WTC11 (cell line): Measurements from ENCODE around the gene EEFSEC. TPM values are rescaled to one million over a fixed set of nuclear protein-coding genes. Genes with fewer than 3 reads are reported as not detected.

Source experiments
- ATAC-seq: fragments of 200-7000 bp; cut with Tn5 transposase; 2 replicates; pipeline ENCODE4 v1.10.0; 2021; ENCODE audit warnings: mild to moderate bottlenecking, moderate library complexity
- CTCF ChIA-PET: fragments of 300-600 bp; sonication (Branson Sonifier 250); formaldehyde crosslinking; loops from one replicate; lab custom pipeline; 2021; ENCODE audit warnings: antibody characterized with exemption; lab: Charles Lee
- POLR2A ChIA-PET: fragments of 350-600 bp; sonication (Branson Sonifier 250); formaldehyde crosslinking; loops from one replicate; lab custom pipeline; 2021; ENCODE audit warnings: antibody characterized with exemption; lab: Charles Lee
- DNase-seq: peaks from one replicate; pipeline ENCODE4 v3.0.0; 2021; ENCODE audit warnings: low spot score
- H3K27ac Mint-ChIP-seq: 2 replicates; pipeline ENCODE4 v1.8.0; 2021; ENCODE audit warnings: mixed read lengths
- H3K27me3 Mint-ChIP-seq: 2 replicates; pipeline ENCODE4 v1.8.0; 2021; ENCODE audit warnings: low read depth, mild to moderate bottlenecking, moderate library complexity, mixed read lengths
- H3K36me3 Mint-ChIP-seq: 2 replicates; pipeline ENCODE4 v1.8.0; 2021; ENCODE audit warnings: mixed read lengths
- H3K4me1 Mint-ChIP-seq: 2 replicates; pipeline ENCODE4 v1.8.0; 2022; ENCODE audit warnings: mixed read lengths
- H3K4me3 Mint-ChIP-seq: 2 replicates; pipeline ENCODE4 v1.8.0; 2021; ENCODE audit warnings: mild to moderate bottlenecking, moderate library complexity, mixed read lengths
- H3K9me3 Mint-ChIP-seq: 2 replicates; pipeline ENCODE4 v1.8.0; 2021; ENCODE audit warnings: mixed read lengths
- ZBTB21 ChIP-seq: sonication (generic); formaldehyde crosslinking; IDR thresholded peaks from 2 replicates; pipeline ENCODE4 v1.8.1; 2023; ENCODE audit warnings: mild to moderate bottlenecking, missing genetic modification reagents, borderline replicate concordance
- total RNA-seq: library from RNA; stranded (reverse); gene quantifications from 3 replicates; pipeline ENCODE4 v1.2.3, GENCODE V29; 2021
- TF ChIP-seq, protein P1 (sequence below): sonication (generic); formaldehyde crosslinking; IDR thresholded peaks from 2 replicates; pipeline ENCODE4 v1.8.0; 2022; ENCODE audit warnings: mild to moderate bottlenecking, missing genetic modification reagents
- TF ChIP-seq, protein P2 (sequence below): fragments of 200-600 bp; IDR thresholded peaks from 2 replicates; pipeline ENCODE4 v1.8.0; 2022; ENCODE audit warnings: antibody characterized with exemption
- TF ChIP-seq, protein P3 (sequence below): sonication (generic); formaldehyde crosslinking; IDR thresholded peaks from 2 replicates; pipeline ENCODE4 v1.8.0; 2022; ENCODE audit warnings: mild to moderate bottlenecking, missing genetic modification reagents
- TF ChIP-seq, protein P4 (sequence below): sonication (generic); formaldehyde crosslinking; IDR thresholded peaks from 2 replicates; pipeline ENCODE4 v1.8.1; 2022; ENCODE audit warnings: low read depth, missing genetic modification reagents, borderline replicate concordance
- TF ChIP-seq, protein P5 (sequence below): sonication (generic); formaldehyde crosslinking; IDR thresholded peaks from 2 replicates; pipeline ENCODE4 v1.8.1; 2023; ENCODE audit warnings: mild to moderate bottlenecking, missing genetic modification reagents, borderline replicate concordance
- TF ChIP-seq, protein P6 (sequence below): sonication (generic); formaldehyde crosslinking; IDR thresholded peaks from 2 replicates; pipeline ENCODE4 v1.8.0; 2022; ENCODE audit warnings: mild to moderate bottlenecking, missing genetic modification reagents
- TF ChIP-seq, protein P7 (sequence below): sonication (generic); formaldehyde crosslinking; IDR thresholded peaks from 2 replicates; pipeline ENCODE4 v1.8.1; 2022; ENCODE audit warnings: missing genetic modification reagents, borderline replicate concordance
- TF ChIP-seq, protein P8 (sequence below): fragments of 250-450 bp; sonication (Bioruptor Pico); conservative IDR thresholded peaks from 2 replicates; pipeline ENCODE4 v1.9.0; 2021; ENCODE audit warnings: mild to moderate bottlenecking
- TF ChIP-seq, protein P9 (sequence below): sonication (generic); formaldehyde crosslinking; conservative IDR thresholded peaks from 2 replicates; pipeline ENCODE4 v1.8.1; 2023; ENCODE audit warnings: mild to moderate bottlenecking, low read depth, missing genetic modification reagents, moderate library complexity
- TF ChIP-seq, protein P10 (sequence below): fragments of 250-450 bp; sonication (Bioruptor Pico); IDR thresholded peaks from 2 replicates; pipeline ENCODE4 v1.9.0; 2021; ENCODE audit warnings: mild to moderate bottlenecking, borderline replicate concordance

The EEFSEC gene
- total RNA-seq, 1 experiment from 2014 or later = 13.7 TPM

DNA sequence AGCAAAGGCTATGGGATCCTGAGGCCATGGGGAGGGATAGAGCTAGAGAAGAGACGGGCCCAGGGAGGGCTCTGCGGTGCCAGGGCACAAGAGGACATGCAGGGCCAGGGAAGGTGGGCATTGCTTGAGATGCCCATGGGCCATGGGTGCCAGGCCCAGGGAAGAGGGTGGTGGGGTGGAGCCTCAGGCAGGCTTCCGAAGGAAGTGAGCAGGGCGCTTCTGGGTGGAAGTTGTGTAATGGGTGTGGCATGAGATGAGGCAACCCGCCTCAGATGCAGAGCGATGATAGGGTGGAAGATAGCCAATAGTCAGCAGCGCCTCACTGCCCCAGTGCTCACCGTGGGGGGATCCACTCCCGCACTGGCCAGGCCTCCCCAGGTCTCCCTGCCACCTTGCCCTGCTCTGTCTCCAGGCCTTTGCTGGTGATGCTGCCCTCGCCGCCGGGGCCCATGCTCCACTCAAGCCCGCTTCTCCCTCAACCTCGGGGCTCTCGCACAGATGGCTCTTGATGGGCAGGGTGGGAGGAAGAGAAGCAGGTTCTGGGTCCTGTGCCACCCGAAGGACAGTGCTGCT lies 262.0 kb downstream of the EEFSEC start:
- ChIA-PET CTCF (interaction anchor here (1.2 kb wide), 1 partner anchor 82 kb away, joined by 4 read pairs; no protein-coding TSS in a partner anchor), POLR2A (no interaction called here)
- Mint-ChIP-seq H3K9me3 (peaks cover 5% of the 10 kb centered on the region), H3K4me3 (no peak overlapping the region), H3K27ac (no peak overlapping the region), H3K27me3 (peaks cover 4% of the 10 kb centered on the region; the same call in 1 of the 2 replicates), H3K36me3 (no peaks in the 10 kb centered on the region), H3K4me1 (peaks cover 23% of the 10 kb centered on the region)
- ATAC-seq (no peak), DNase-seq (no peak)
- TF ChIP-seq, protein P1, sequence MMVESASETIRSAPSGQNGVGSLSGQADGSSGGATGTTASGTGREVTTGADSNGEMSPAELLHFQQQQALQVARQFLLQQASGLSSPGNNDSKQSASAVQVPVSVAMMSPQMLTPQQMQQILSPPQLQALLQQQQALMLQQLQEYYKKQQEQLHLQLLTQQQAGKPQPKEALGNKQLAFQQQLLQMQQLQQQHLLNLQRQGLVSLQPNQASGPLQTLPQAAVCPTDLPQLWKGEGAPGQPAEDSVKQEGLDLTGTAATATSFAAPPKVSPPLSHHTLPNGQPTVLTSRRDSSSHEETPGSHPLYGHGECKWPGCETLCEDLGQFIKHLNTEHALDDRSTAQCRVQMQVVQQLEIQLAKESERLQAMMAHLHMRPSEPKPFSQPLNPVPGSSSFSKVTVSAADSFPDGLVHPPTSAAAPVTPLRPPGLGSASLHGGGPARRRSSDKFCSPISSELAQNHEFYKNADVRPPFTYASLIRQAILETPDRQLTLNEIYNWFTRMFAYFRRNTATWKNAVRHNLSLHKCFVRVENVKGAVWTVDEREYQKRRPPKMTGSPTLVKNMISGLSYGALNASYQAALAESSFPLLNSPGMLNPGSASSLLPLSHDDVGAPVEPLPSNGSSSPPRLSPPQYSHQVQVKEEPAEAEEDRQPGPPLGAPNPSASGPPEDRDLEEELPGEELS (CRISPR knock-in tag) = no peak
- TF ChIP-seq, protein P2, sequence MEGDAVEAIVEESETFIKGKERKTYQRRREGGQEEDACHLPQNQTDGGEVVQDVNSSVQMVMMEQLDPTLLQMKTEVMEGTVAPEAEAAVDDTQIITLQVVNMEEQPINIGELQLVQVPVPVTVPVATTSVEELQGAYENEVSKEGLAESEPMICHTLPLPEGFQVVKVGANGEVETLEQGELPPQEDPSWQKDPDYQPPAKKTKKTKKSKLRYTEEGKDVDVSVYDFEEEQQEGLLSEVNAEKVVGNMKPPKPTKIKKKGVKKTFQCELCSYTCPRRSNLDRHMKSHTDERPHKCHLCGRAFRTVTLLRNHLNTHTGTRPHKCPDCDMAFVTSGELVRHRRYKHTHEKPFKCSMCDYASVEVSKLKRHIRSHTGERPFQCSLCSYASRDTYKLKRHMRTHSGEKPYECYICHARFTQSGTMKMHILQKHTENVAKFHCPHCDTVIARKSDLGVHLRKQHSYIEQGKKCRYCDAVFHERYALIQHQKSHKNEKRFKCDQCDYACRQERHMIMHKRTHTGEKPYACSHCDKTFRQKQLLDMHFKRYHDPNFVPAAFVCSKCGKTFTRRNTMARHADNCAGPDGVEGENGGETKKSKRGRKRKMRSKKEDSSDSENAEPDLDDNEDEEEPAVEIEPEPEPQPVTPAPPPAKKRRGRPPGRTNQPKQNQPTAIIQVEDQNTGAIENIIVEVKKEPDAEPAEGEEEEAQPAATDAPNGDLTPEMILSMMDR = no peak
- TF ChIP-seq, protein P3, sequence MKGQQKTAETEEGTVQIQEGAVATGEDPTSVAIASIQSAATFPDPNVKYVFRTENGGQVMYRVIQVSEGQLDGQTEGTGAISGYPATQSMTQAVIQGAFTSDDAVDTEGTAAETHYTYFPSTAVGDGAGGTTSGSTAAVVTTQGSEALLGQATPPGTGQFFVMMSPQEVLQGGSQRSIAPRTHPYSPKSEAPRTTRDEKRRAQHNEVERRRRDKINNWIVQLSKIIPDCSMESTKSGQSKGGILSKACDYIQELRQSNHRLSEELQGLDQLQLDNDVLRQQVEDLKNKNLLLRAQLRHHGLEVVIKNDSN (CRISPR knock-in tag) = no peak
- TF ChIP-seq, protein P4, sequence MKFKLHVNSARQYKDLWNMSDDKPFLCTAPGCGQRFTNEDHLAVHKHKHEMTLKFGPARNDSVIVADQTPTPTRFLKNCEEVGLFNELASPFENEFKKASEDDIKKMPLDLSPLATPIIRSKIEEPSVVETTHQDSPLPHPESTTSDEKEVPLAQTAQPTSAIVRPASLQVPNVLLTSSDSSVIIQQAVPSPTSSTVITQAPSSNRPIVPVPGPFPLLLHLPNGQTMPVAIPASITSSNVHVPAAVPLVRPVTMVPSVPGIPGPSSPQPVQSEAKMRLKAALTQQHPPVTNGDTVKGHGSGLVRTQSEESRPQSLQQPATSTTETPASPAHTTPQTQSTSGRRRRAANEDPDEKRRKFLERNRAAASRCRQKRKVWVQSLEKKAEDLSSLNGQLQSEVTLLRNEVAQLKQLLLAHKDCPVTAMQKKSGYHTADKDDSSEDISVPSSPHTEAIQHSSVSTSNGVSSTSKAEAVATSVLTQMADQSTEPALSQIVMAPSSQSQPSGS (CRISPR knock-in tag) = no peak
- TF ChIP-seq, protein P5, sequence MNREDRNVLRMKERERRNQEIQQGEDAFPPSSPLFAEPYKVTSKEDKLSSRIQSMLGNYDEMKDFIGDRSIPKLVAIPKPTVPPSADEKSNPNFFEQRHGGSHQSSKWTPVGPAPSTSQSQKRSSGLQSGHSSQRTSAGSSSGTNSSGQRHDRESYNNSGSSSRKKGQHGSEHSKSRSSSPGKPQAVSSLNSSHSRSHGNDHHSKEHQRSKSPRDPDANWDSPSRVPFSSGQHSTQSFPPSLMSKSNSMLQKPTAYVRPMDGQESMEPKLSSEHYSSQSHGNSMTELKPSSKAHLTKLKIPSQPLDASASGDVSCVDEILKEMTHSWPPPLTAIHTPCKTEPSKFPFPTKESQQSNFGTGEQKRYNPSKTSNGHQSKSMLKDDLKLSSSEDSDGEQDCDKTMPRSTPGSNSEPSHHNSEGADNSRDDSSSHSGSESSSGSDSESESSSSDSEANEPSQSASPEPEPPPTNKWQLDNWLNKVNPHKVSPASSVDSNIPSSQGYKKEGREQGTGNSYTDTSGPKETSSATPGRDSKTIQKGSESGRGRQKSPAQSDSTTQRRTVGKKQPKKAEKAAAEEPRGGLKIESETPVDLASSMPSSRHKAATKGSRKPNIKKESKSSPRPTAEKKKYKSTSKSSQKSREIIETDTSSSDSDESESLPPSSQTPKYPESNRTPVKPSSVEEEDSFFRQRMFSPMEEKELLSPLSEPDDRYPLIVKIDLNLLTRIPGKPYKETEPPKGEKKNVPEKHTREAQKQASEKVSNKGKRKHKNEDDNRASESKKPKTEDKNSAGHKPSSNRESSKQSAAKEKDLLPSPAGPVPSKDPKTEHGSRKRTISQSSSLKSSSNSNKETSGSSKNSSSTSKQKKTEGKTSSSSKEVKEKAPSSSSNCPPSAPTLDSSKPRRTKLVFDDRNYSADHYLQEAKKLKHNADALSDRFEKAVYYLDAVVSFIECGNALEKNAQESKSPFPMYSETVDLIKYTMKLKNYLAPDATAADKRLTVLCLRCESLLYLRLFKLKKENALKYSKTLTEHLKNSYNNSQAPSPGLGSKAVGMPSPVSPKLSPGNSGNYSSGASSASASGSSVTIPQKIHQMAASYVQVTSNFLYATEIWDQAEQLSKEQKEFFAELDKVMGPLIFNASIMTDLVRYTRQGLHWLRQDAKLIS = no peak
- TF ChIP-seq, protein P6, sequence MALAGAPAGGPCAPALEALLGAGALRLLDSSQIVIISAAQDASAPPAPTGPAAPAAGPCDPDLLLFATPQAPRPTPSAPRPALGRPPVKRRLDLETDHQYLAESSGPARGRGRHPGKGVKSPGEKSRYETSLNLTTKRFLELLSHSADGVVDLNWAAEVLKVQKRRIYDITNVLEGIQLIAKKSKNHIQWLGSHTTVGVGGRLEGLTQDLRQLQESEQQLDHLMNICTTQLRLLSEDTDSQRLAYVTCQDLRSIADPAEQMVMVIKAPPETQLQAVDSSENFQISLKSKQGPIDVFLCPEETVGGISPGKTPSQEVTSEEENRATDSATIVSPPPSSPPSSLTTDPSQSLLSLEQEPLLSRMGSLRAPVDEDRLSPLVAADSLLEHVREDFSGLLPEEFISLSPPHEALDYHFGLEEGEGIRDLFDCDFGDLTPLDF (CRISPR knock-in tag) = no peak
- TF ChIP-seq, protein P7, sequence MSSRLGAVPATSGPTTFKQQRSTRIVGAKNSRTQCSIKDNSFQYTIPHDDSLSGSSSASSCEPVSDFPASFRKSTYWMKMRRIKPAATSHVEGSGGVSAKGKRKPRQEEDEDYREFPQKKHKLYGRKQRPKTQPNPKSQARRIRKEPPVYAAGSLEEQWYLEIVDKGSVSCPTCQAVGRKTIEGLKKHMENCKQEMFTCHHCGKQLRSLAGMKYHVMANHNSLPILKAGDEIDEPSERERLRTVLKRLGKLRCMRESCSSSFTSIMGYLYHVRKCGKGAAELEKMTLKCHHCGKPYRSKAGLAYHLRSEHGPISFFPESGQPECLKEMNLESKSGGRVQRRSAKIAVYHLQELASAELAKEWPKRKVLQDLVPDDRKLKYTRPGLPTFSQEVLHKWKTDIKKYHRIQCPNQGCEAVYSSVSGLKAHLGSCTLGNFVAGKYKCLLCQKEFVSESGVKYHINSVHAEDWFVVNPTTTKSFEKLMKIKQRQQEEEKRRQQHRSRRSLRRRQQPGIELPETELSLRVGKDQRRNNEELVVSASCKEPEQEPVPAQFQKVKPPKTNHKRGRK (CRISPR knock-in tag) = no peak
- TF ChIP-seq ZBTB21 (CRISPR knock-in tag) = no peak
- TF ChIP-seq, protein P8, sequence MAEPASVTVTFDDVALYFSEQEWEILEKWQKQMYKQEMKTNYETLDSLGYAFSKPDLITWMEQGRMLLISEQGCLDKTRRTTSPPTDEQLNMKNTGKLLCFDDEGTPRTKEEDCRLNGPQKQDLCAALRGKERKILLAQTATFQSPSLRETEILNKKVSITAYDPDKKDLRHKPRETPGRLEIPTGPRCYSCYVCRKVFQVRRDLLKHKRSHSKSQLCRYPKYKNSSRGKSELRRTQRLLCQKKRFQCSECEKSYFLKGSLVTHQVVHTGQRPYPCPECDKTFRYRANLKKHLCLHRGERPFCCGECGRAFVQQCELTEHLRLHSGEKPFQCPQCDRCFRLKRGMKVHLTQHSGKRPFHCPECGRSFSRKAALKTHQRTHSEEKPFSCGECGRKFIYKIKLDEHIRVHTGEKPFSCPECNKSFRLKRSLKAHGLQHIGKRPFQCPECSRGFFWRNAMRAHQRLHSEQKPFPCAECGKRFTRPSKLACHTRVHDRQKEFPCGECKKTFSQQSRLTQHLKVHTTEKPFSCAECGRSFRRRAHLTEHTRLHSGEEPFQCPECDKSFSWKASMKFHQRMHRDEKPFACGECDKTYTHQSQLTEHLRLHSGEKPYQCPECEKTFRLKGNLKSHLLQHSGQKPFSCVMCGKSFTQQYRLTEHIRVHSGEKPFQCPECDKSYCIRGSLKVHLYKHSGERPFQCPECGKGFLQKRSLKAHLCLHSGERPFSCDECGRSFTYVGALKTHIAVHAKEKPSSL (CRISPR knock-in tag) = no peak
- TF ChIP-seq, protein P9, sequence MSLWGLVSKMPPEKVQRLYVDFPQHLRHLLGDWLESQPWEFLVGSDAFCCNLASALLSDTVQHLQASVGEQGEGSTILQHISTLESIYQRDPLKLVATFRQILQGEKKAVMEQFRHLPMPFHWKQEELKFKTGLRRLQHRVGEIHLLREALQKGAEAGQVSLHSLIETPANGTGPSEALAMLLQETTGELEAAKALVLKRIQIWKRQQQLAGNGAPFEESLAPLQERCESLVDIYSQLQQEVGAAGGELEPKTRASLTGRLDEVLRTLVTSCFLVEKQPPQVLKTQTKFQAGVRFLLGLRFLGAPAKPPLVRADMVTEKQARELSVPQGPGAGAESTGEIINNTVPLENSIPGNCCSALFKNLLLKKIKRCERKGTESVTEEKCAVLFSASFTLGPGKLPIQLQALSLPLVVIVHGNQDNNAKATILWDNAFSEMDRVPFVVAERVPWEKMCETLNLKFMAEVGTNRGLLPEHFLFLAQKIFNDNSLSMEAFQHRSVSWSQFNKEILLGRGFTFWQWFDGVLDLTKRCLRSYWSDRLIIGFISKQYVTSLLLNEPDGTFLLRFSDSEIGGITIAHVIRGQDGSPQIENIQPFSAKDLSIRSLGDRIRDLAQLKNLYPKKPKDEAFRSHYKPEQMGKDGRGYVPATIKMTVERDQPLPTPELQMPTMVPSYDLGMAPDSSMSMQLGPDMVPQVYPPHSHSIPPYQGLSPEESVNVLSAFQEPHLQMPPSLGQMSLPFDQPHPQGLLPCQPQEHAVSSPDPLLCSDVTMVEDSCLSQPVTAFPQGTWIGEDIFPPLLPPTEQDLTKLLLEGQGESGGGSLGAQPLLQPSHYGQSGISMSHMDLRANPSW = no peak
- TF ChIP-seq, protein P10, sequence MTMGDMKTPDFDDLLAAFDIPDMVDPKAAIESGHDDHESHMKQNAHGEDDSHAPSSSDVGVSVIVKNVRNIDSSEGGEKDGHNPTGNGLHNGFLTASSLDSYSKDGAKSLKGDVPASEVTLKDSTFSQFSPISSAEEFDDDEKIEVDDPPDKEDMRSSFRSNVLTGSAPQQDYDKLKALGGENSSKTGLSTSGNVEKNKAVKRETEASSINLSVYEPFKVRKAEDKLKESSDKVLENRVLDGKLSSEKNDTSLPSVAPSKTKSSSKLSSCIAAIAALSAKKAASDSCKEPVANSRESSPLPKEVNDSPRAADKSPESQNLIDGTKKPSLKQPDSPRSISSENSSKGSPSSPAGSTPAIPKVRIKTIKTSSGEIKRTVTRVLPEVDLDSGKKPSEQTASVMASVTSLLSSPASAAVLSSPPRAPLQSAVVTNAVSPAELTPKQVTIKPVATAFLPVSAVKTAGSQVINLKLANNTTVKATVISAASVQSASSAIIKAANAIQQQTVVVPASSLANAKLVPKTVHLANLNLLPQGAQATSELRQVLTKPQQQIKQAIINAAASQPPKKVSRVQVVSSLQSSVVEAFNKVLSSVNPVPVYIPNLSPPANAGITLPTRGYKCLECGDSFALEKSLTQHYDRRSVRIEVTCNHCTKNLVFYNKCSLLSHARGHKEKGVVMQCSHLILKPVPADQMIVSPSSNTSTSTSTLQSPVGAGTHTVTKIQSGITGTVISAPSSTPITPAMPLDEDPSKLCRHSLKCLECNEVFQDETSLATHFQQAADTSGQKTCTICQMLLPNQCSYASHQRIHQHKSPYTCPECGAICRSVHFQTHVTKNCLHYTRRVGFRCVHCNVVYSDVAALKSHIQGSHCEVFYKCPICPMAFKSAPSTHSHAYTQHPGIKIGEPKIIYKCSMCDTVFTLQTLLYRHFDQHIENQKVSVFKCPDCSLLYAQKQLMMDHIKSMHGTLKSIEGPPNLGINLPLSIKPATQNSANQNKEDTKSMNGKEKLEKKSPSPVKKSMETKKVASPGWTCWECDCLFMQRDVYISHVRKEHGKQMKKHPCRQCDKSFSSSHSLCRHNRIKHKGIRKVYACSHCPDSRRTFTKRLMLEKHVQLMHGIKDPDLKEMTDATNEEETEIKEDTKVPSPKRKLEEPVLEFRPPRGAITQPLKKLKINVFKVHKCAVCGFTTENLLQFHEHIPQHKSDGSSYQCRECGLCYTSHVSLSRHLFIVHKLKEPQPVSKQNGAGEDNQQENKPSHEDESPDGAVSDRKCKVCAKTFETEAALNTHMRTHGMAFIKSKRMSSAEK (CRISPR knock-in tag) = no peak
